ENCODE measurements around the gene MINDY4.

Gene MINDY4

GRCh38 chr7:30934732-30935568 is 163.7 kb downstream of the MINDY4 start:
- DNase-seq = no peak

DNA sequence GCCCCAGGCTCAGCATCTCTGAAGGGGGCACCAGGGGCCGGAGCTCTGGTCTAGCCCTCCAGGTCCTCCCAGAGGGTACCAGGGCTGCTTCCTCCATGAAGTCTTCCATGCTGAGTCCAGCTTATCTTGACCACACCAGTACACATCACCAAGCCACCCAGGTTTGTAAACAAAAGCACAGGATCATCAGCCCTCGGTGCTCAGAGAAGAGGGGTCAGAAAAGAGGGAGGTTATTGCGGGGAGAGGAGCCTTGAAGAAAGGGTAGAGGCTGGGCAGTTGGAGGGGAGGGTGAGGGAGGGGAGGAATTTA is 164.3 kb downstream of the MINDY4 start:
- no peak for DNase-seq

- no peak for DNase-seq
Observed at GRCh38 chr7:30936650-30937245, 165.5 kb downstream of the MINDY4 start.

GRCh38 chr7:30937416-30937815 is 166.2 kb downstream of the MINDY4 start:
- no peak for DNase-seq

- DNase-seq = peak; percentile 54
Observed at GRCh38 chr7:30938435-30939316, 167.5 kb downstream of the MINDY4 start.

- DNase-seq = no peak
Observed at GRCh38 chr7:30941582-30942323, 170.5 kb downstream of the MINDY4 start.

All from NCI-H1436 (cell line).